Stomach (tissue), 4 donors: ENCODE measurements around the gene TGDS.

ENCODE experiments used
- CTCF ChIP-seq, 7 experiments: fragments of 450-650 bp in 4 of 7; fragments of 200-600 bp in 3 of 7; sonication (generic) in 3 of 7; IDR thresholded peaks; one replicate each; pipeline ENCODE4 v1.5.1; 2016 to 2019; ENCODE audit warnings: antibody characterized with exemption in 7 of 7, control low read depth in 2 of 7, mild to moderate bottlenecking in 1 of 7
- EP300 ChIP-seq: sonication (generic); formaldehyde crosslinking; IDR thresholded peaks from one replicate; pipeline ENCODE4 v1.6.1; 2017; ENCODE audit warnings: antibody characterized with exemption
- POLR2A ChIP-seq, 4 donors: fragments of 450-650 bp; IDR thresholded peaks; one replicate each; pipeline ENCODE4 v1.6.1; 2016; ENCODE audit warnings: antibody characterized with exemption in 4 of 4, control low read depth in 2 of 4, mild to moderate bottlenecking in 1 of 4, moderate library complexity in 1 of 4
- POLR2AphosphoS5 ChIP-seq, 3 donors: sonication (generic); formaldehyde crosslinking; IDR thresholded peaks; one replicate each; pipeline ENCODE4 v1.6.1; 2016; ENCODE audit warnings: antibody characterized with exemption in 3 of 3

GRCh38 chr13:94560116-94560515 is 35.8 kb downstream of the TGDS start:
- TF ChIP-seq POLR2AphosphoS5 (IDR thresholded peaks at IDR 0.05) (no peak), CTCF (IDR thresholded peaks at IDR 0.05) (no peak), POLR2A (IDR thresholded peaks at IDR 0.05) (no peak), EP300 (no peak)
